Measurements from ENCODE around the gene MAPK10. TPM values are rescaled to one million over a fixed set of nuclear protein-coding genes. Genes with fewer than 3 reads are reported as not detected.

MAPK10 gene
- total and polyA plus RNA-seq, 2 of the 8 experiments (the other 6 are each of a cell fraction or from before 2014, with no cell fraction given) = 2.5 to 3.1 TPM

GRCh38 chr4:86319390-86319789 is 40.5 kb downstream of the MAPK10 start (continued):
- TF ChIP-seq CHD7 (IDR thresholded peaks at IDR 0.05; ENCODE audit: insufficient replicate concordance, low read length) (no peak), POU5F1 (IDR thresholded peaks at IDR 0.05; ENCODE audit: low read depth, low read length) (no peak), KDM4A (IDR thresholded peaks at IDR 0.05; ENCODE audit: low read depth, low read length, severe bottlenecking) (no peak), MAX (IDR thresholded peaks at IDR 0.05) (no peak), ATF2 (IDR thresholded peaks at IDR 0.05; ENCODE audit: low read length) (no peak), E2F6 (IDR thresholded peaks at IDR 0.05) (no peak), KDM5A (IDR thresholded peaks at IDR 0.05; ENCODE audit: low read length) (no peak), TAF7 (optimal IDR thresholded peaks at IDR 0.05; ENCODE audit: borderline replicate concordance, low read depth, low read length) (no peak)
